Activated T-helper 17 cell treated with anti-CD3 and anti-CD28 coated beads, Interleukin-2, amount 50 U/mL, for 72 hours (primary cell): ENCODE results near the gene DNMT1. TPM values are rescaled to one million over a fixed set of nuclear protein-coding genes. Genes with fewer than 3 reads are reported as not detected.

Experiments used
- ATAC-seq: fragments of 150-1000 bp; cut with Tn5 transposase; replicated peaks from 2 replicates; pipeline ENCODE4 v1.10.0; 2021; ENCODE audit warnings: mild to moderate bottlenecking, moderate library complexity
- H3K27ac Mint-ChIP-seq: one replicate; pipeline ENCODE4 v1.8.0; 2022; ENCODE audit warnings: mixed read lengths
- H3K27me3 Mint-ChIP-seq: one replicate; pipeline ENCODE4 v1.8.0; 2022; ENCODE audit warnings: mixed read lengths
- H3K36me3 Mint-ChIP-seq: one replicate; pipeline ENCODE4 v1.8.0; 2022; ENCODE audit warnings: low read depth, mild to moderate bottlenecking, mixed read lengths
- H3K4me1 Mint-ChIP-seq: one replicate; pipeline ENCODE4 v1.8.0; 2022; ENCODE audit warnings: mixed read lengths
- H3K4me3 Mint-ChIP-seq: one replicate; pipeline ENCODE4 v1.8.0; 2022; ENCODE audit warnings: mild to moderate bottlenecking, mixed read lengths
- H3K9me3 Mint-ChIP-seq: one replicate; pipeline ENCODE4 v1.8.0; 2022; ENCODE audit warnings: mixed read lengths
- total RNA-seq, 2 donors: library from RNA; stranded (reverse); gene quantifications; one replicate each; pipeline ENCODE4 v1.2.3, GENCODE V29; 2022

DNMT1 gene
- total RNA-seq, 2 donors from 2014 or later, result 300 to 434 TPM

GRCh38 chr19:10086591-10087192 lies 108.1 kb downstream of the DNMT1 start:
- Mint-ChIP-seq H3K36me3 (peaks cover 39% of the 10 kb centered on the region), H3K4me1 (peaks cover 7% of the 10 kb centered on the region), H3K4me3 (peak overlapping the region; percentile 82), H3K27me3 (no peaks in the 10 kb centered on the region), H3K27ac (peak overlapping the region; percentile 63), H3K9me3 (no peaks in the 10 kb centered on the region)
- ATAC-seq, result peak; percentile 18

GRCh38 chr19:10085641-10086590 lies 108.8 kb downstream of the DNMT1 start, which contains the start of gene SHFL:
Gene SHFL, plus strand, starts transcription at chr19:10086317. Its CDS starts 111 bp downstream, at chr19:10086428.
- Mint-ChIP-seq H3K27me3 (no peaks in the 10 kb centered on the region), H3K36me3 (peaks cover 35% of the 10 kb centered on the region), H3K4me3 (peak within 1 kb of the TSS; percentile 82), H3K9me3 (no peaks in the 10 kb centered on the region), H3K4me1 (peaks cover 7% of the 10 kb centered on the region), H3K27ac (peak within 1 kb of the TSS; percentile 76)
- ATAC-seq, result peak; percentile 97

GRCh38 chr19:10084803-10085202 lies 110.0 kb downstream of the DNMT1 start:
- H3K27me3 Mint-ChIP-seq, result no peaks in the 10 kb centered on the region
- peaks cover 30% of the 10 kb centered on the region for H3K36me3 Mint-ChIP-seq
- no peak overlapping the region for H3K27ac Mint-ChIP-seq
- ATAC-seq, result no peak
- peak overlapping the region; percentile 82 for H3K4me3 Mint-ChIP-seq
- peaks cover 7% of the 10 kb centered on the region for H3K4me1 Mint-ChIP-seq
- no peaks in the 10 kb centered on the region for H3K9me3 Mint-ChIP-seq

GRCh38 chr19:10083911-10084310 lies 110.8 kb downstream of the DNMT1 start:
- Mint-ChIP-seq H3K27ac (no peak overlapping the region), H3K4me1 (peaks cover 7% of the 10 kb centered on the region), H3K36me3 (peaks cover 21% of the 10 kb centered on the region), H3K27me3 (no peaks in the 10 kb centered on the region), H3K4me3 (no peak overlapping the region), H3K9me3 (no peaks in the 10 kb centered on the region)
- ATAC-seq, result no peak

Other genes starting within 250 kb of the DNMT1 start
- 10 to 100 TPM in 1 of 2 donors, 1 to 10 TPM in 1; 6.1 to 32.1 TPM for gene COL5A3, start 184.4 kb downstream of the DNMT1 start, total RNA-seq
- under 1 TPM in 1 of 2 donors, not detected in 1; 0.26 TPM for gene RDH8, start 181.5 kb downstream of the DNMT1 start, total RNA-seq
- gene SHFL, start 108.6 kb downstream of the DNMT1 start, total RNA-seq, result 10 to 100 TPM; 52.5 to 65.0 TPM
- gene ANGPTL6, start 92.3 kb downstream of the DNMT1 start, total RNA-seq, result 10 to 100 TPM in 1 of 2 donors, 1 to 10 TPM in 1; 5.7 to 47.0 TPM
- 100 to 1,000 TPM; 205 to 372 TPM for gene PPAN, start 88.6 kb downstream of the DNMT1 start, total RNA-seq
- gene P2RY11, start 83.3 kb downstream of the DNMT1 start, total RNA-seq, result 100 to 1,000 TPM; 114 to 237 TPM
- gene EIF3G, start 75.1 kb downstream of the DNMT1 start, total RNA-seq, result 100 to 1,000 TPM; 174 to 235 TPM
- 10 to 100 TPM in 1 of 2 donors, 1 to 10 TPM in 1; 7.9 to 17.1 TPM for gene S1PR2, start 36.4 kb upstream of the DNMT1 start, total RNA-seq
- 100 to 1,000 TPM in 1 of 2 donors, 10 to 100 TPM in 1; 61.1 to 142 TPM for gene MRPL4, start 57.3 kb upstream of the DNMT1 start, total RNA-seq
- 10 to 100 TPM; 47.8 to 88.5 TPM for gene ICAM1, start 76.2 kb upstream of the DNMT1 start, total RNA-seq
- gene ICAM4, start 92.0 kb upstream of the DNMT1 start, total RNA-seq, result 1 to 10 TPM in 1 of 2 donors, under 1 TPM in 1; 0.78 to 2.2 TPM
- 1 to 10 TPM in 1 of 2 donors, under 1 TPM in 1; 0.71 to 8.6 TPM for gene ICAM5, start 95.0 kb upstream of the DNMT1 start, total RNA-seq
- gene ZGLP1, start 114.9 kb upstream of the DNMT1 start, total RNA-seq, result 1 to 10 TPM; 5.4 to 6.6 TPM
- gene FDX2, start 121.1 kb upstream of the DNMT1 start, total RNA-seq, result 10 to 100 TPM; 12.3 to 20.1 TPM
- gene RAVER1, start 138.6 kb upstream of the DNMT1 start, total RNA-seq, result 10 to 100 TPM; 66.3 to 88.7 TPM
- gene ICAM3, start 144.7 kb upstream of the DNMT1 start, total RNA-seq, result 100 to 1,000 TPM; 144 to 228 TPM
- gene TYK2, start 185.6 kb upstream of the DNMT1 start, total RNA-seq, result 100 to 1,000 TPM; 221 to 245 TPM
- gene CDC37, start 208.6 kb upstream of the DNMT1 start, total RNA-seq, result 100 to 1,000 TPM; 140 to 226 TPM
- 1 to 10 TPM; 9.0 to 9.1 TPM for gene PDE4A, start 225.6 kb upstream of the DNMT1 start, total RNA-seq